Spleen (tissue), 7 donors: Measurements from ENCODE around the gene EEF1AKMT3.

Experiments used
- CTCF ChIP-seq, 11 experiments: fragments of 200-600 bp in 7 of 11; fragments of 450-650 bp in 4 of 11; sonication (generic) in 4 of 11; IDR thresholded peaks in 8 of 11; conservative IDR thresholded peaks in 3 of 11; 1 replicate in 7 of 11; 2 replicates in 4 of 11; pipeline versions ENCODE4 v1.4.0 to v1.8.0; 2016 to 2021; ENCODE audit warnings: antibody characterized with exemption in 11 of 11, inconsistent platforms in 4 of 11, mild to moderate bottlenecking in 1 of 11
- POLR2A ChIP-seq, 3 donors: fragments of 450-650 bp; IDR thresholded peaks; one replicate each; pipeline ENCODE4 v1.5.1; 2017; ENCODE audit warnings: antibody characterized with exemption in 3 of 3, mild to moderate bottlenecking in 1 of 3
- donor health status: DM: no; HTN: no; CAD: no; lungs with moderate emphysema.
- donor health status: DM: no; HTN: no; CAD: no.
- donor health status: DM: no; HTN: no; CAD: no.

DNA sequence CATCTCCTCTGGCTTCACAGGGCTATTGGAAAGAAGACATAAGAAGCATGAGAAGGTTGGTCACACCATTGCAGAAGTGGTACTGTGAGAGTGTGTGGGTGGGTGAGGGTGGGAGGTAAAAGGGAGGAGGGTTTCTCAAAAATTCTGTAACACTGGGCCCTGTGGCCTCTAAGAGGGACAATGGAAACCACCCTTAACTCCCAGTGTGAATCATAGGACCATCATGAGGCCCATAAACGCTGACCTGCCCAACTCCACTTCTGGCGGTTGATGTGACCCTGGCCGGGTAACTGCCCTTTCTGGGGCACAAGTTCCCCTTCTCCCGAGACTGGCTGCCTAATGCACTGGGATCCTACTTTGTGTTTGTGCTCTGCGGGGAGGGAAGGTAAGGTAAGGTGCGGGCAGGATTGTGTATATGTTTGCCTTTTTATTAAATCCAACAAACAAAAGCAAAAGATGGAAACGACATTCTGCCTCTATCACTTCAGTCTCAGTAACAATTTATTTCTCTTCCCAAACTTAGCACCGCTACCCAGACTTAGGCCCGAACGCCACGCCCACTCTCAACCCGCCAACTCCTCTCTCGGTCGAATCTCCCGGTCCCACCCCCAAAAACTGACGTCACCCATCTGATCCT, 1.1 kb upstream of the EEF1AKMT3 start:
- TF ChIP-seq CTCF (IDR thresholded peaks at IDR 0.05 in 8 of 11, conservative IDR thresholded peaks at IDR 0.05 in 3 of 11), result no peak
- no peak for TF ChIP-seq POLR2A (IDR thresholded peaks at IDR 0.05)
